ENCODE data around the gene RBBP8.

- TF ChIP-seq TOX (CRISPR knock-in tag; IDR thresholded peaks at IDR 0.05; ENCODE audit: borderline replicate concordance), result no peak
- no peak for TF ChIP-seq ZNF70 (CRISPR knock-in tag; IDR thresholded peaks at IDR 0.05)
- no peak for TF ChIP-seq CSDC2 (CRISPR knock-in tag; IDR thresholded peaks at IDR 0.05)
- no peak for TF ChIP-seq PATZ1 (CRISPR knock-in tag; IDR thresholded peaks at IDR 0.05; ENCODE audit: borderline replicate concordance)
- no peak for TF ChIP-seq CREB5 (CRISPR knock-in tag; IDR thresholded peaks at IDR 0.05; ENCODE audit: low read depth)
Observed at GRCh38 chr18:22883827-22884226, 49.3 kb upstream of the RBBP8 start.

All from SK-N-SH treated with all-trans-retinoic acid at 6 μM for 48 hours (cell line).